ENCODE measurements around the gene FOXL1. TPM values are rescaled to one million over a fixed set of nuclear protein-coding genes. Genes with fewer than 3 reads are reported as not detected.

FOXL1 gene
- total and polyA plus RNA-seq, 9 of the 15 experiments (the other 6 are each of a cell fraction or from before 2014, with no cell fraction given) = not detected

- H3K4me2 ChIP-seq (ENCODE audit: insufficient read depth, low read length) = no peak overlapping the region
- peaks cover 24 to 38% of the 10 kb centered on the region in 2 experiments; a peak in 4 of 5 replicates for H3K27me3 ChIP-seq (ENCODE audit: control insufficient read depth in 2 of 2, insufficient read depth in 2 of 2, low read length in 2 of 2)
- no peaks in the 10 kb centered on the region for H3K9me3 ChIP-seq (replicated peaks; ENCODE audit: control insufficient read depth, insufficient read depth, low read depth, low read length)
- no peak overlapping the region for H3K4me3 ChIP-seq
- no peaks in the 10 kb centered on the region for H3K36me3 ChIP-seq (ENCODE audit: control insufficient read depth, insufficient read depth, low read length)
- in situ Hi-C loops (cut with MboI) = loop anchor here (25.0 kb wide), 1 partner anchor 1079 kb away; no protein-coding TSS in a partner anchor
- no peak overlapping the region for H2AFZ ChIP-seq (ENCODE audit: low read depth, low read length)
- FAIRE-seq (no peak), ATAC-seq (no peak), DNase-seq (ENCODE audit: extremely low read depth in 1 of 4, low spot score in 3 of 4) (no peak)
- WGBS (ENCODE audit: insufficient coverage, low coverage, missing lambda C conversion rate) = 19% methylated on average over 27 of the region's 28 CpGs
- peaks cover 0 to 12% of the 10 kb centered on the region in 2 experiments; a peak in 3 of 5 replicates for H3K4me1 ChIP-seq (replicated peaks in 1 of 2; ENCODE audit: control insufficient read depth in 2 of 2, insufficient read depth in 2 of 2, low read length in 2 of 2)
- CTCF ChIA-PET (ENCODE audit: low intra/inter-chr PET ratio) = no interaction called here
- no peaks in the 10 kb centered on the region for H4K20me1 ChIP-seq (replicated peaks; ENCODE audit: control insufficient read depth, insufficient read depth, low read length)
- no peaks in the 10 kb centered on the region for H3K9me1 ChIP-seq (ENCODE audit: control insufficient read depth, insufficient read depth, low read length)
- POLR2A ChIA-PET = interaction anchor here (0.6 to 0.7 kb wide), 2 partner anchors 222 to 492 kb away, joined by 3 read pairs; no protein-coding TSS in a partner anchor
- no peak overlapping the region for H3K9ac ChIP-seq (ENCODE audit: insufficient read depth in 1 of 2, low read depth in 2 of 2, low read length in 2 of 2)
- intact Hi-C loops (cut with micrococcal nuclease) = no loop called here
- H3K79me2 ChIP-seq (ENCODE audit: control insufficient read depth, insufficient read depth, low read length) = peaks cover 12% of the 10 kb centered on the region
- no peak overlapping the region for H3K27ac ChIP-seq (ENCODE audit: extremely low read depth, low read depth, low read length)
- BruUV-seq (replicated peaks) = no TSS peak
- TF ChIP-seq ZBTB40 (IDR thresholded peaks at IDR 0.05) (peak; percentile 56), ZBTB40 (CRISPR knock-in tag; IDR thresholded peaks at IDR 0.05) (no peak), RHOXF2B (CRISPR knock-in tag; conservative IDR thresholded peaks at IDR 0.05) (no peak)
These were observed 19.8 kb upstream of the FOXL1 start for GRCh38 chr16:86558355-86559193.

Measured in K562 (cell line).